ENCODE measurements around the gene VTN.

Gene VTN

GRCh38 chr17:28368915-28369683 lies 1.0 kb downstream of the VTN start:
- Histone ChIP-seq H3K36me3 (ENCODE audit: control insufficient read depth, insufficient read depth, low read length) (peaks cover 11% of the 10 kb centered on the region), H3K4me3 (ENCODE audit: extremely low read depth, insufficient read depth, low read length, poor library complexity, severe bottlenecking) (no peak overlapping the region), H3K4me1 (ENCODE audit: control insufficient read depth, insufficient read depth, low read length, poor library complexity, severe bottlenecking) (peaks cover 16% of the 10 kb centered on the region), H3K9me3 (ENCODE audit: control insufficient read depth, low read length) (no peaks in the 10 kb centered on the region), H3K27ac (ENCODE audit: low read depth, low read length, severe bottlenecking) (no peak overlapping the region)
- 95 to 98% methylated on average over 22 to 23 of the region's 23 CpGs for WGBS, 2 experiments (ENCODE audit: insufficient coverage in 2 of 2)

GRCh38 chr17:28368306-28368831 lies 1.7 kb downstream of the VTN start:
- no peak overlapping the region for H3K27ac ChIP-seq (ENCODE audit: low read depth, low read length, severe bottlenecking)
- H3K4me1 ChIP-seq (ENCODE audit: control insufficient read depth, insufficient read depth, low read length, poor library complexity, severe bottlenecking) = peaks cover 16% of the 10 kb centered on the region
- H3K36me3 ChIP-seq (ENCODE audit: control insufficient read depth, insufficient read depth, low read length) = peaks cover 18% of the 10 kb centered on the region
- no peaks in the 10 kb centered on the region for H3K9me3 ChIP-seq (ENCODE audit: control insufficient read depth, low read length)
- no peak overlapping the region for H3K4me3 ChIP-seq (ENCODE audit: extremely low read depth, insufficient read depth, low read length, poor library complexity, severe bottlenecking)
- 88 to 97% methylated on average over 4 to 5 of the region's 5 CpGs for WGBS, 2 experiments (ENCODE audit: insufficient coverage in 2 of 2)

- Histone ChIP-seq H3K4me1 (ENCODE audit: control insufficient read depth, insufficient read depth, low read length, poor library complexity, severe bottlenecking) (peaks cover 16% of the 10 kb centered on the region), H3K36me3 (ENCODE audit: control insufficient read depth, insufficient read depth, low read length) (peaks cover 22% of the 10 kb centered on the region), H3K4me3 (ENCODE audit: extremely low read depth, insufficient read depth, low read length, poor library complexity, severe bottlenecking) (no peak overlapping the region), H3K9me3 (ENCODE audit: control insufficient read depth, low read length) (no peaks in the 10 kb centered on the region), H3K27ac (ENCODE audit: low read depth, low read length, severe bottlenecking) (no peak overlapping the region)
- 93 to 94% methylated on average over 17 to 20 of the region's 21 CpGs for WGBS, 2 experiments (ENCODE audit: insufficient coverage in 2 of 2)
Observed at GRCh38 chr17:28367641-28368305, 2.3 kb downstream of the VTN start.

- peaks cover 30% of the 10 kb centered on the region for H3K36me3 ChIP-seq (ENCODE audit: control insufficient read depth, insufficient read depth, low read length)
- H3K4me3 ChIP-seq (ENCODE audit: extremely low read depth, insufficient read depth, low read length, poor library complexity, severe bottlenecking) = no peak overlapping the region
- peak overlapping the region; percentile 16 for H3K27ac ChIP-seq (ENCODE audit: low read depth, low read length, severe bottlenecking)
- no peaks in the 10 kb centered on the region for H3K9me3 ChIP-seq (ENCODE audit: control insufficient read depth, low read length)
- peaks cover 16% of the 10 kb centered on the region for H3K4me1 ChIP-seq (ENCODE audit: control insufficient read depth, insufficient read depth, low read length, poor library complexity, severe bottlenecking)
- 100% methylated on average over 1 of the region's 1 CpG; no CpG with 5 or more reads in 1 of the 2 experiments for WGBS, 2 experiments (ENCODE audit: insufficient coverage in 2 of 2)
Observed at GRCh38 chr17:28366605-28367004, 3.5 kb downstream of the VTN start.

GRCh38 chr17:28365487-28365886 lies 4.6 kb downstream of the VTN start:
- WGBS, 2 experiments (ENCODE audit: insufficient coverage in 2 of 2) = 100% methylated on average over 2 of the region's 3 CpGs; no CpG with 5 or more reads in 1 of the 2 experiments

GRCh38 chr17:28364665-28365363 lies 5.3 kb downstream of the VTN start, which contains the start of gene SEBOX:
Gene SEBOX, minus strand, starts transcription at chr17:28365199. Its CDS starts 48 bp downstream, at chr17:28365151.
- H3K9me3 ChIP-seq (ENCODE audit: control insufficient read depth, low read length) = no peaks in the 10 kb centered on the region
- WGBS, 2 experiments (ENCODE audit: insufficient coverage in 2 of 2) = 97% methylated on average over 6 to 9 of the region's 13 CpGs
- no peak within 1 kb of the TSS for H3K27ac ChIP-seq (ENCODE audit: low read depth, low read length, severe bottlenecking)
- no peak within 1 kb of the TSS for H3K4me3 ChIP-seq (ENCODE audit: extremely low read depth, insufficient read depth, low read length, poor library complexity, severe bottlenecking)
- peaks cover 48% of the 10 kb centered on the region for H3K36me3 ChIP-seq (ENCODE audit: control insufficient read depth, insufficient read depth, low read length)
- peaks cover 6% of the 10 kb centered on the region for H3K4me1 ChIP-seq (ENCODE audit: control insufficient read depth, insufficient read depth, low read length, poor library complexity, severe bottlenecking)

More at GRCh38 chr17:28365487-28365886, 4.6 kb downstream of the VTN start:
- Histone ChIP-seq H3K9me3 (ENCODE audit: control insufficient read depth, low read length) (no peaks in the 10 kb centered on the region), H3K4me3 (ENCODE audit: extremely low read depth, insufficient read depth, low read length, poor library complexity, severe bottlenecking) (no peak overlapping the region), H3K4me1 (ENCODE audit: control insufficient read depth, insufficient read depth, low read length, poor library complexity, severe bottlenecking) (peaks cover 10% of the 10 kb centered on the region), H3K36me3 (ENCODE audit: control insufficient read depth, insufficient read depth, low read length) (peaks cover 42% of the 10 kb centered on the region), H3K27ac (ENCODE audit: low read depth, low read length, severe bottlenecking) (no peak overlapping the region)

- peaks cover 56% of the 10 kb centered on the region for H3K36me3 ChIP-seq (ENCODE audit: control insufficient read depth, insufficient read depth, low read length)
- WGBS, 2 experiments (ENCODE audit: insufficient coverage in 2 of 2) = 94 to 96% methylated on average over 4 to 8 of the region's 8 CpGs
- H3K27ac ChIP-seq (ENCODE audit: low read depth, low read length, severe bottlenecking) = no peak overlapping the region
- no peak overlapping the region for H3K4me3 ChIP-seq (ENCODE audit: extremely low read depth, insufficient read depth, low read length, poor library complexity, severe bottlenecking)
- no peaks in the 10 kb centered on the region for H3K9me3 ChIP-seq (ENCODE audit: control insufficient read depth, low read length)
- no peaks in the 10 kb centered on the region for H3K4me1 ChIP-seq (ENCODE audit: control insufficient read depth, insufficient read depth, low read length, poor library complexity, severe bottlenecking)
Observed at GRCh38 chr17:28363776-28364650, 6.1 kb downstream of the VTN start.

- Histone ChIP-seq H3K4me1 (ENCODE audit: control insufficient read depth, insufficient read depth, low read length, poor library complexity, severe bottlenecking) (peaks cover 5% of the 10 kb centered on the region), H3K27ac (ENCODE audit: low read depth, low read length, severe bottlenecking) (no peak overlapping the region), H3K9me3 (ENCODE audit: control insufficient read depth, low read length) (no peaks in the 10 kb centered on the region), H3K36me3 (ENCODE audit: control insufficient read depth, insufficient read depth, low read length) (peaks cover 61% of the 10 kb centered on the region), H3K4me3 (ENCODE audit: extremely low read depth, insufficient read depth, low read length, poor library complexity, severe bottlenecking) (no peak overlapping the region)
- WGBS, 2 experiments (ENCODE audit: insufficient coverage in 2 of 2) = 97 to 100% methylated on average over 1 to 5 of the region's 5 CpGs
Observed at GRCh38 chr17:28363186-28363585, 6.9 kb downstream of the VTN start.

GRCh38 chr17:28357901-28358197 lies 12.3 kb downstream of the VTN start:
- peak overlapping the region; percentile 71 for H3K27ac ChIP-seq (ENCODE audit: low read depth, low read length, severe bottlenecking)
- H3K36me3 ChIP-seq (ENCODE audit: control insufficient read depth, insufficient read depth, low read length) = peaks cover 64% of the 10 kb centered on the region
- H3K4me3 ChIP-seq (ENCODE audit: extremely low read depth, insufficient read depth, low read length, poor library complexity, severe bottlenecking) = peak overlapping the region; percentile 93
- H3K9me3 ChIP-seq (ENCODE audit: control insufficient read depth, low read length) = no peaks in the 10 kb centered on the region
- WGBS, 2 experiments (ENCODE audit: insufficient coverage in 2 of 2) = 0 to 13% methylated on average over 2 to 3 of the region's 4 CpGs
- H3K4me1 ChIP-seq (ENCODE audit: control insufficient read depth, insufficient read depth, low read length, poor library complexity, severe bottlenecking) = peaks cover 15% of the 10 kb centered on the region
